ENCODE results near the gene DOCK7. TPM values are rescaled to one million over a fixed set of nuclear protein-coding genes. Genes with fewer than 3 reads are reported as not detected.
"Not testable (repeated sequence)": the region's sequence is repeated elsewhere in the genome, so short reads cannot be mapped to it uniquely, and the experiment has no call there.

The DOCK7 gene
- total RNA-seq, 1 donor from 2014 or later: 73.1 TPM

- H3K4me3 Mint-ChIP-seq (ENCODE audit: low read depth): no peak overlapping the region
- H3K27me3 Mint-ChIP-seq: no peaks in the 10 kb centered on the region
- peaks cover 22% of the 10 kb centered on the region for H3K4me1 Mint-ChIP-seq (ENCODE audit: low read depth)
- TF ChIP-seq CTCF (IDR thresholded peaks at IDR 0.05; ENCODE audit: unreplicated experiment): no peak
- H3K36me3 Mint-ChIP-seq (ENCODE audit: insufficient read depth): no peaks in the 10 kb centered on the region
- DNase-seq (ENCODE audit: low spot score, unreplicated experiment): no peak
- no peaks in the 10 kb centered on the region for H3K9me3 Mint-ChIP-seq (ENCODE audit: low read depth)
- H3K27ac Mint-ChIP-seq: peak overlapping the region; percentile 57
These were observed 32.9 kb upstream of the DOCK7 start for GRCh38 chr1:62720946-62721554.

GRCh38 chr1:62718400-62718799, 30.2 kb upstream of the DOCK7 start:
- DNase-seq (ENCODE audit: low spot score, unreplicated experiment); H3K9me3 Mint-ChIP-seq (ENCODE audit: low read depth); H3K27ac Mint-ChIP-seq; H3K36me3 Mint-ChIP-seq (ENCODE audit: insufficient read depth); H3K4me1 Mint-ChIP-seq (ENCODE audit: low read depth); H3K4me3 Mint-ChIP-seq (ENCODE audit: low read depth); H3K27me3 Mint-ChIP-seq: not testable (repeated sequence)

DNA sequence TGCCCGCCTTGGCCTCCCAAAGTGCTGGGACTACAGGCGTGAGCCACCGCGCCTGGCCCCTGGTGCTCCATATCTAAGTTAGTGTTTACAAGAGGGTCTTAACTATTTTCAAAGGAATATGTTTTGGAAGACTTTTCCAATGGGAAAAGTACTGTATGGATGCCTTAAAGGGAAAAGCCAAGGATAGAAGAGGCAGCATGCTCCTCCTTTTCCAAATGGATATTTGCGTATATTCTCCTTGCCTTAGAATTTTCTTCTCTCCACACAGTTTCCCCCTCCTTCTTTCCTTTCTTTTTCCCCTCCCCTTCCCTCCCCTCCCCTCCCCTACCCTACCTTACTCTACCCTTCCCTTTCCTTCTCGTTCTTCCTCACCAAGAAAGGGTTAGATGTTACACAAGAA, 29.3 kb upstream of the DOCK7 start:
- peaks cover 2% of the 10 kb centered on the region for H3K36me3 Mint-ChIP-seq (ENCODE audit: insufficient read depth)
- H3K27ac Mint-ChIP-seq: no peak overlapping the region
- no peaks in the 10 kb centered on the region for H3K27me3 Mint-ChIP-seq
- H3K4me1 Mint-ChIP-seq (ENCODE audit: low read depth): peaks cover 9% of the 10 kb centered on the region
- H3K4me3 Mint-ChIP-seq (ENCODE audit: low read depth): no peak overlapping the region
- no peaks in the 10 kb centered on the region for H3K9me3 Mint-ChIP-seq (ENCODE audit: low read depth)
- DNase-seq (ENCODE audit: low spot score, unreplicated experiment): no peak
- TF ChIP-seq CTCF (IDR thresholded peaks at IDR 0.05; ENCODE audit: unreplicated experiment): no peak

DNA sequence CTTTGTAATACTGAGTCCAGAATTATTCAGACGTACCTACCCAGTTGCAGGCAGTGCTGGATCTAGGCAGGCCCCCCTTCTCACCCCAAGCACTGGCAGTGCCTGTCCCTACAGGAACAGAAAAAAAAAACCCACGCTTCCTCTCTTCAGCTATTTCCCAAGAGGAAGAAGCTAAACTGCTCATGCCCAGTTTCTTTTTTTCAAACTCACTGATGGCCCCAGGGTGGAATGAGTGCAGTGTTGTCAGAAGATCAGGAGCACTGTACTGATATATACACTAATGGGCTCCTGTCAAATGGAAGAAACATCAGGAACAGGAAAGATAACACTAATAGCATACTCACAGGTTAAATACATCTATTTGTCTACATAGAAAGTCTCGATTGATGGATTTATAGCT, 28.2 kb upstream of the DOCK7 start:
- Mint-ChIP-seq H3K36me3 (ENCODE audit: insufficient read depth) (peaks cover 2% of the 10 kb centered on the region), H3K27me3 (no peaks in the 10 kb centered on the region), H3K27ac (no peak overlapping the region), H3K4me3 (ENCODE audit: low read depth) (no peak overlapping the region), H3K9me3 (ENCODE audit: low read depth) (no peaks in the 10 kb centered on the region), H3K4me1 (ENCODE audit: low read depth) (peaks cover 9% of the 10 kb centered on the region)
- TF ChIP-seq CTCF (IDR thresholded peaks at IDR 0.05; ENCODE audit: unreplicated experiment): no peak
- DNase-seq (ENCODE audit: low spot score, unreplicated experiment): no peak

- no peak for DNase-seq (ENCODE audit: low spot score, unreplicated experiment)
- no peak overlapping the region for H3K4me3 Mint-ChIP-seq (ENCODE audit: low read depth)
- no peaks in the 10 kb centered on the region for H3K27me3 Mint-ChIP-seq
- H3K4me1 Mint-ChIP-seq (ENCODE audit: low read depth): peaks cover 10% of the 10 kb centered on the region
- TF ChIP-seq CTCF (IDR thresholded peaks at IDR 0.05; ENCODE audit: unreplicated experiment): no peak
- peak overlapping the region; percentile 7 for H3K27ac Mint-ChIP-seq
- no peaks in the 10 kb centered on the region for H3K9me3 Mint-ChIP-seq (ENCODE audit: low read depth)
- peaks cover 3% of the 10 kb centered on the region for H3K36me3 Mint-ChIP-seq (ENCODE audit: insufficient read depth)
These were observed 24.4 kb upstream of the DOCK7 start for GRCh38 chr1:62712336-62713243.
